ENCODE measurements around the gene PAPLN. TPM values are rescaled to one million over a fixed set of nuclear protein-coding genes. Genes with fewer than 3 reads are reported as not detected.

The PAPLN gene
- total RNA-seq, 1 experiment from 2014 or later, result 1.6 TPM

GRCh38 chr14:73245480-73246325 lies 8.4 kb downstream of the PAPLN start:
- peak; percentile 70 for DNase-seq (ENCODE audit: low read depth)

GRCh38 chr14:73246387-73247150 lies 9.3 kb downstream of the PAPLN start:
- no peak for DNase-seq (ENCODE audit: low read depth)

DNA sequence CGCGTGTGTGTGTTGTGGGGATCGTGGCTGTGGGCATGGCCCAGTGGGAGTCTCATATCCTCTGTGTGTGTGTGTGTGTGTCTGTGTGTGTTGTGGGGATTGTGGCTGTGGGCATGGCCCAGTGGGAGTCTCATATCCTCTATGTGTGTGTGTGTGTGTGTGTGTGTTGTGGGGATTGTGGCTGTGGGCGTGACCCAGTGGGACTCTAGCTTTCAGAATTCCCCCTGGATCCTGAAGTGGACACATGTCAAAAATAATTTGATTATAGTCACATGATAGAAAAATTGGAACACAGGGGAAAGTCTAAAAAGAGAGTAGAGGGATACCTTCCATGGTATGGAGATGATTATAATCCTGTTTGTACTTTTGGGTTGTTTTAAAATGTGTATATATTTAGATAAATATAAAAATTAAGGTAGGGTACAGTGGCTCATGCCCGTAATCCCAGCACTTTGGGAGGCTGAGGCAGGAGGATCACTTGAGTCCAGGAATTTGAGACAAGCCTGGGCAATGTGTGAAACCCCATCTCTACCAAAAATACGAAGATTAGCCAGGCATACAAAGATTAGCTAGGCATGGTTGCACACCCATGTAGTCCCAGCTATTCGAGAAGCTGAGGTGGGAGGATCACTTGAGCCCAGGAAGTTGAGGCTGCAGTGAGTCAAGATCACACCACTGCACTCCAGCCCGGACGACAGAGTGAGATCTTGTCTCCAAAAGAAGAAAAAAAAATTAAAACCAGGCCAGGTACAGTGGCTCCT lies 11.0 kb downstream of the PAPLN start:
- peak; percentile 57 for DNase-seq (ENCODE audit: low read depth)

DNA sequence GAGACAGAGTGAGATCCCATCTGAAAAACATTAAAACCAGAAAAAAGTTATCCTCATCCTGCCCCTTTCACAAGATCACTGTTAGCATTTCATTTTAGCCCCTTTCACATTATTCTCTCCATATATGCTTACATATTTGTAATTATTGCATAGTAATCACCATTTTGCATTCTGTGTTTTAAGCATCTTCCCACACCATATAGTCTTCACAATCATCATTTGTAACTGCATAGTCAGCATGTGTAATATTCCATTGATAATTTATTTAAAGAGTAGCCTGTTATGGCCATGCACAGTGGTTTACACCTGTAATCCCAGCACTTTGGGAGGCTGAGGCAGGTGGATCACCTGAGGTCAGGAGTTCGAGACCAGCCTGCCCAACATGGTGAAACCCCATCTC lies 11.8 kb downstream of the PAPLN start:
- DNase-seq (ENCODE audit: low read depth), result no peak

DNA sequence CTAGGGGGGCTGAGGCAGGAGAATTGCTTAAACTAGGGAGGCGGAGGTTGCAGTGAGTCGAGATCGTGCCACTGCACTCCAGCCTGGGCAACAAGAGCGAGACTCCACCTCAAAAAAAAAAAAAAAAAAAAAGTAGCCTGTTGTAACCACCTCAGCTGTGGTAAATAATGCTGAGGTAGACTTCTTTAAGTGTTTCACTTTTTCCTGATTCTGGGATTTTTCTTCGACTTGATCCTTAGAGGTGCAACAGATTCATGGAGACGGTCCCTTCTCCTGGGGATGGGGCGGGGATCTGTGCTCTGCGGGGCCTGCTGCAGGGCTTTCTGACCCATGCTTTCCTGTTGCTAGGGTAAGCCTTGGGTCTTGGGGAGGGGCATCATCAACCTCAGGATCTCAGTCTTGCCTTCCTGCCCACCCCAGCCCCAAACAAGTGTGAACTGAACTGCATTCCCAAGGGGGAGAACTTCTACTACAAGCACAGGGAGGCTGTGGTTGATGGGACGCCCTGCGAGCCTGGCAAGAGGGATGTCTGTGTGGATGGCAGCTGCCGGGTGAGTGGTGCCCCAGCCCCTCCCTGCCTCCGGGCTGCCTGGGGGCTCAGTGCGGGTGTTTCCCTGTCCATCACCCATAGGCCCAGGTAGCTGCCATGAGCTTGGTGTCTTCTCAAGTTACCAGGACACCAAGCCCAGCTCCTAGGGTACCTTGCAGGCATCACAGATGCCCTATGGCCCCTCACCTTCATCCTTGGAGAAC lies 12.4 kb downstream of the PAPLN start:
- no peak for DNase-seq (ENCODE audit: low read depth)

DNA sequence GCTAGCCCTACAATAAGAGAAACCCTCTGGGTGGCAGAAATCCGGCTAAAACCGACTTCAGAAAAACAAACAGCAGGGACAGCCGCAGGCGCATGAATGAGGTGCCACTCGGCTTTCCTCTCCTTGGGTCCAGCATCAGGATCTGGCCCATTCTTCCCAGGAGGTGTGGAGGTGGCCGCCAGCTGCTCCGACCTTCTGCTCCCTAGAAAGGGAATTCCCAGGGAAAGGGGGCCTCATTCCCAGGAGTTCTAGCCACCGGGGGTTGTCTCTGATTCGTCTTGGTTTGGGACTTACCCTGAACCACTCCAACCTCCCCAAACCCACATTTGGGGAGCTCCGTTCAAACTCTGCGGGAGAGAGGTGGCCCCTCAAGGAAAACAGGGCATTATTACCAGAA lies 13.0 kb downstream of the PAPLN start:
- no peak for DNase-seq (ENCODE audit: low read depth)

GRCh38 chr14:73250781-73251500 lies 13.6 kb downstream of the PAPLN start:
- no peak for DNase-seq (ENCODE audit: low read depth)

GRCh38 chr14:73251516-73252215 lies 14.4 kb downstream of the PAPLN start:
- no peak for DNase-seq (ENCODE audit: low read depth)

DNA sequence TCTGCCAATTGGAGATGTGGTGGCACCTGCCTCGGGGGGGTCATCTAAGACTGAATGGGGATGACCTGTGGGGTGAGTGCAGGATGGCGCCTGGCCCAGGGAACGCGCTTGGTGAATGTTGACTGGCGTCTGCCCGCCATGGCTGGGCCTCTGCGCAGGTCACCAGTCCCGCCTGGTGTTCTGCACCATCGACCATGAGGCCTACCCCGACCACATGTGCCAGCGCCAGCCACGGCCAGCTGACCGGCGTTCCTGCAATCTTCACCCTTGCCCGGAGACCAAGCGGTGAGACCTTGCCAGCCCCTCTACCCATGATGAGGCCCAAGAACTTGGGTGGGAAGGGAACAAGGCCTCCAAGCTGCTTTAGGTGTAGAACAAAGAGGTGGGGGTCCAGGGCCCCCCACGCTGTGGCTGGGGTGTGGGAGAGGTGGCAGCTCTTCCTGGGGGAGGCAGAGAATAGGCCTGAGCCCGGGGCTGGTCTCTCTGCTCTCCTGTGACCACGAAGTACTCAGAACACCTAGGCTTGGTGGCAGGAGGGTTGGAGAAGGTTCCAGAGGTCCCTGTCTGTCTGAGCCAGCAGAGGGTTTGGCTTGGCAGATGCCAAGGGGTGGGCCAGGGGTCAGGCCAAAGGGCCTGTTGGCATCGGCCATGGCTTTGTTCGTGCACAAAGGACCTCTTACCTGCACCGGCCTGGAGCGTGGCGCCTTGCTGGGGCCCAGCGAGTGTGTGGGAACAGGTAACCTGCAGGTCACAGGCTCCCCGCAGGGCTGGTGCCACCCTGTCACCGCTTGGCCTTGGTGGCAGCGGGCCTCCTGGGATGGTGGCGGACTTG lies 15.4 kb downstream of the PAPLN start:
- DNase-seq (ENCODE audit: low read depth), result no peak

GRCh38 chr14:73253323-73253610 lies 16.0 kb downstream of the PAPLN start:
- no peak for DNase-seq (ENCODE audit: low read depth)

DNA sequence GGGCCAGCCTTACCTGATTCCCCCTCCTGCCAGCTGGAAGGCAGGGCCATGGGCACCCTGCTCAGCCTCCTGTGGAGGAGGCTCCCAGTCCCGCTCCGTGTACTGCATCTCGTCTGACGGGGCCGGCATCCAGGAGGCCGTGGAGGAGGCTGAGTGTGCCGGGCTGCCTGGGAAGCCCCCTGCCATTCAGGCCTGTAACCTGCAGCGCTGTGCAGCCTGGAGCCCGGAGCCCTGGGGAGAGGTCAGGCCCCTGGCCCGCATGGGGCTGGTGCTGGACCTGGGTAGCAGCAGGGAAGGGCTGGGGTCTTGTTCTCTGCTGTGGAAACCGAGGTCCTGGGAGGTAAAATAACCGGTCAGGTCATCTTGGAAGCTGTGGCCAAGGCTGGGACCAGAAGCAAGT lies 16.4 kb downstream of the PAPLN start:
- DNase-seq (ENCODE audit: low read depth), result no peak

- no peak for DNase-seq (ENCODE audit: low read depth)
Measured at GRCh38 chr14:73254247-73255004, 17.1 kb downstream of the PAPLN start.

- DNase-seq (ENCODE audit: low read depth), result no peak
Measured at GRCh38 chr14:73255005-73255400, 17.7 kb downstream of the PAPLN start.

DNA sequence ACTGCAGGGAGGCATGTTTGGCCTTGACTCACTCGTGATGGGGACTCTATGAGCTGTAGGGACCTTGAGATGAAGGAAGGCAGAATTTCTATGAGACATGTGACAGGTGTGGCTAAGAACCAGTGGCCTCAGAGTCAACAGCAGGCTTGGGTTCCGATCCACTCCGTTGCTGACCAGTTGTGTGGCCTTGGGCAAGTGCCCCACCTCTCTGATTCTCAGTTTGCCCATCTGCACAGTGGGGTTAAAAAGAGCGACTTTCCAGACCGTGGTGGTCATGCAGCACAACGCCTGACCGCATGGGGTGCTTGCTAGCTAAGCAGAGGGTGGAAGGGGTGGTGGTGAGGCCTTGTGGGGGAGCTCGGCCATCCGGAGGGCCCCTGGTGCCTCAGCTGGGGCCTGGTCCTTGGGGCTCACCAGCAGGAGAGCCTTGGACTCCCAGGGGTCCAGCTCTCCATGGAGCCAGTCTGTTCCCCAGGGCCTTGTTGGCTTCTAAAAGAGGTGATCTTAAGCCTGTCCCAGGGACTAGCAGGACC lies 18.5 kb downstream of the PAPLN start:
- DNase-seq (ENCODE audit: low read depth), result no peak

DNA sequence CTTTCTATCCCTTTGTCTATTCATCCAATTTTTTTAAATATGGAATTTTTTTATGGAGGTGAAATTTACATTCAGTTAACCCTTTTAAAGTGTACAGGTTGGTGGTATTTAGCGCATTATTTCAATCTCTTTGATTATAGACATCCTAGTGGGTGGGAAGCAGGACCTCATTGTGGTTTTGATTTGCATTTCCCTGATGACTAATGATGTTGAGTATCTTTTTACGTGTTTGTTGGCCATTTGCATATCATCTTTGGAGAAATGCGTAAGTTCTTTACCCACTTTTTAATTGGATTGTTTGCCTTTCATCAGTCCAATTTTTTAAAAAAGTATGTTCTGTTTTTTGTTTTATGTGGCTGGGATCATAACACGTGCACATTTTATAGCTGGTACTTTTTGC lies 20.8 kb downstream of the PAPLN start:
- DNase-seq (ENCODE audit: low read depth), result no peak

DNA sequence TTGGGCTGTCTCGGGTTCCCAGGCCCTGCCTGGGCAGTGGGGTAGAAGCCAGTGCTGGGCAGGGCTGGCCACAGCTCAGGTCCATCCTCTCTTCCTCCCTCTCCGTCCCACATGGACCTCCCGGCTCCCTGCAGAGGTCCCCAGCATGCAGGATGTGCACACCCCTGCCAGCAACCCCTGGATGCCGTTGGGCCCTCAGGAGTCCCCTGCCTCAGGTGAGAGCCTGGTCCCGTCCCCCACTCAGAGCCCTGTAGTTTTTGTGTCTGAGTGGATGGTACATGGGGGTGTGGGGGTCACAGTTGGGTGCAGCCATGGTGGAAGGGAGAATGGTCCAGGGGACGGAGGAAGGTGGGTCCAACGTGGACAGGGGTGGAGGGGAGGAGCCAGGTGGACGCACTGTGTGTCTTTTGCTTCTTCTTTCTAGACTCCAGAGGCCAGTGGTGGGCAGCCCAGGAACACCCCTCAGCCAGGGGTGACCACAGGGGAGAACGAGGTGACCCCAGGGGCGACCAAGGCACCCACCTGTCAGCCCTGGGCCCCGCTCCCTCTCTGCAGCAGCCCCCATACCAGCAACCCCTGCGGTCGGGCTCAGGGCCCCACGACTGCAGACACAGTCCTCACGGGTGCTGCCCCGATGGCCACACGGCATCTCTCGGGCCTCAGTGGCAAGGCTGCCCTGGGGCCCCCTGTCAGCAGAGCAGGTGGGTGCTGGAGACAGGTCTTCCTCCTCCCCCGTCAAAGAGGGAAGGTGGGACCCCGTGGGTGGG lies 21.7 kb downstream of the PAPLN start:
- no peak for DNase-seq (ENCODE audit: low read depth)

- DNase-seq (ENCODE audit: low read depth), result no peak
Measured at GRCh38 chr14:73259837-73260236, 22.5 kb downstream of the PAPLN start.

- DNase-seq (ENCODE audit: low read depth), result no peak
Measured at GRCh38 chr14:73260574-73260973, 23.3 kb downstream of the PAPLN start.

All from RPMI7951 (cell line).